Loucy (cell line): ENCODE results near the gene SRGAP1.

Experiments used
- H2AFZ ChIP-seq: fragments of 200-600 bp; sonication (generic); 2 replicates; pipeline ENCODE4 v1.6.0; 2016; ENCODE audit warnings: antibody characterized with exemption, mild to moderate bottlenecking, low read length, moderate library complexity
- H3F3A ChIP-seq: fragments of 200-600 bp; 2 replicates; pipeline ENCODE4 v1.6.0; 2016; ENCODE audit warnings: antibody characterized with exemption, low read depth, mild to moderate bottlenecking
- H3K27me3 ChIP-seq: fragments of 200-600 bp; sonication (generic); 2 replicates; pipeline ENCODE4 v1.6.1; 2014; ENCODE audit warnings: low read length, mild to moderate bottlenecking; ENCODE audit not compliant: insufficient read depth, poor library complexity, severe bottlenecking
- H3K36me3 ChIP-seq: fragments of 200-600 bp; sonication (generic); 2 replicates; pipeline ENCODE4 v1.6.1; 2016; ENCODE audit warnings: low read length; ENCODE audit not compliant: insufficient read depth
- H3K4me1 ChIP-seq: fragments of 200-600 bp; sonication (generic); 2 replicates; pipeline ENCODE4 v1.5.1; 2014; ENCODE audit warnings: low read length, mild to moderate bottlenecking; ENCODE audit not compliant: insufficient read depth, poor library complexity, severe bottlenecking
- H3K4me2 ChIP-seq: fragments of 200-600 bp; sonication (generic); 2 replicates; pipeline ENCODE4 v1.6.0; 2014; ENCODE audit warnings: antibody characterized with exemption, low read length, low read depth, mild to moderate bottlenecking; ENCODE audit not compliant: poor library complexity, severe bottlenecking
- H3K4me3 ChIP-seq: fragments of 200-600 bp; sonication (generic); 2 replicates; pipeline ENCODE4 v1.5.1; 2014; ENCODE audit warnings: low read length, mild to moderate bottlenecking, mixed read lengths; ENCODE audit not compliant: poor library complexity, severe bottlenecking
- H3K79me2 ChIP-seq: fragments of 200-600 bp; sonication (generic); 2 replicates; pipeline ENCODE4 v1.6.1; 2014; ENCODE audit warnings: low read length; ENCODE audit not compliant: insufficient read depth
- H3K9ac ChIP-seq: fragments of 200-600 bp; sonication (generic); 2 replicates; pipeline ENCODE4 v1.6.0; 2014; ENCODE audit warnings: mild to moderate bottlenecking, low read depth, low read length, moderate library complexity; ENCODE audit not compliant: poor library complexity, severe bottlenecking
- H3K9me2 ChIP-seq: fragments of 200-600 bp; sonication (generic); replicated peaks from 2 replicates; pipeline ENCODE4 v1.6.1; 2016; ENCODE audit warnings: low read depth, low read length, mixed read lengths
- H3K9me3 ChIP-seq: fragments of 200-600 bp; sonication (generic); 2 replicates; pipeline ENCODE4 v1.6.1; 2014; ENCODE audit warnings: mild to moderate bottlenecking, antibody characterized with exemption, low read length, low read depth; ENCODE audit not compliant: insufficient read depth
- H4K20me1 ChIP-seq: fragments of 200-600 bp; sonication (generic); 2 replicates; pipeline ENCODE4 v1.6.0; 2014; ENCODE audit warnings: antibody characterized with exemption, low read length, mild to moderate bottlenecking; ENCODE audit not compliant: insufficient read depth, poor library complexity, severe bottlenecking
- CTCF ChIP-seq: fragments of 200-600 bp; sonication (generic); conservative IDR thresholded peaks from 2 replicates; pipeline ENCODE4 v1.5.1; 2014; ENCODE audit warnings: mild to moderate bottlenecking, antibody characterized with exemption, low read length
- EZH2phosphoT487 ChIP-seq: fragments of 200-600 bp; IDR thresholded peaks from 2 replicates; pipeline ENCODE4 v1.6.1; 2018; ENCODE audit warnings: antibody characterized with exemption, mild to moderate bottlenecking, moderate library complexity, borderline replicate concordance

Gene SRGAP1

GRCh38 chr12:63880742-63881263 is 36.3 kb downstream of the SRGAP1 start:
- TF ChIP-seq EZH2phosphoT487 (no peak), CTCF (no peak)
- Histone ChIP-seq H4K20me1 (no peaks in the 10 kb centered on the region), H3K27me3 (no peaks in the 10 kb centered on the region), H3K79me2 (no peaks in the 10 kb centered on the region), H3F3A (no peaks in the 10 kb centered on the region), H3K9me2 (no peaks in the 10 kb centered on the region), H3K36me3 (no peaks in the 10 kb centered on the region), H3K9me3 (no peaks in the 10 kb centered on the region), H3K4me3 (no peak overlapping the region), H3K4me2 (no peak overlapping the region), H3K4me1 (no peaks in the 10 kb centered on the region), H2AFZ (no peak overlapping the region), H3K9ac (no peak overlapping the region)

DNA sequence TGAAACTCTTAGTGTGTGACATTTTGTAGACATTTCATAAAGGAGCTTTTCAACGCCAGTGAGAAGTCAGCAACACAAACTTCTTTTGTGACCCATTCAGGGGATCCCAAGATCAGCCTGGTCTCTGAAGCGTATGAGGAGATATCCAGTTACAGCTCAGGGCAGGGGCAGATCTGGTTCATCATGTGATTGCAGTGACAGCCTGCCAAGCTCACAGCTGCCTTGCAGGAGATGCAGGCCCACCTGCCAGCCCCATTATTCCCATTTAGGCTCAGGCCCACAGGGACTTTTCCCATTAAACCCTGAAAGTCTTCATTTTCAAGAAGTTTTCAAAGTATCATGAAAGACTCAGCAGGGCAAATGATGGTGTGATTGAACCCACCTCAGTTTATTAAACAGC is 38.3 kb downstream of the SRGAP1 start:
- Histone ChIP-seq H3F3A (no peaks in the 10 kb centered on the region), H3K9me2 (no peaks in the 10 kb centered on the region), H3K9me3 (no peaks in the 10 kb centered on the region), H2AFZ (no peak overlapping the region), H3K79me2 (no peaks in the 10 kb centered on the region), H3K9ac (no peak overlapping the region), H3K36me3 (no peaks in the 10 kb centered on the region), H3K4me3 (no peak overlapping the region), H3K4me2 (no peak overlapping the region), H3K27me3 (no peaks in the 10 kb centered on the region), H3K4me1 (no peaks in the 10 kb centered on the region), H4K20me1 (no peaks in the 10 kb centered on the region)
- TF ChIP-seq EZH2phosphoT487: no peak
- no peak for TF ChIP-seq CTCF

DNA sequence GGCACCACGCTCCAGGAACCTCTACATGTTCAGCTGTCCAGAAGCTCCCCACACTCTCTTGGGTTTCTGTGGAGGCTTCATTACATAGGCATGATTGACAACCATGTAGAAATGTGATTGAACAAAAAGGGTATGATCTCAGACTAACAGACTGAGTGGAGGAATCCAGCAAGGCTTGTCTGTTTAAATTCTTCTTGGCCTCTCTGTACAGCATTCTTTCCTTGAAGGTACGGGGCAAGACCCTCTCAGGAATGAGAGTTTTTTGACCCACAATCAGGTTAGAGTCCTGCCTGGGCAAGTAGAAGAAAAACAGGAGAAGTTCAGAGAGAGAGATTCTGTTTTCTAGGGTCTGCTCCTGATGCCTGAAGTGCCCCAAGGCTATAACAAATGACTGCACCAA is 40.9 kb downstream of the SRGAP1 start:
- H3K79me2 ChIP-seq: no peaks in the 10 kb centered on the region
- H3K27me3 ChIP-seq: no peaks in the 10 kb centered on the region
- no peak overlapping the region for H3K4me3 ChIP-seq
- H3K36me3 ChIP-seq: no peaks in the 10 kb centered on the region
- TF ChIP-seq EZH2phosphoT487 (no peak), CTCF (no peak)
- H2AFZ ChIP-seq: no peak overlapping the region
- H3K9me3 ChIP-seq: no peaks in the 10 kb centered on the region
- H3K4me2 ChIP-seq: no peak overlapping the region
- H3K9ac ChIP-seq: no peak overlapping the region
- H3K9me2 ChIP-seq: no peaks in the 10 kb centered on the region
- no peaks in the 10 kb centered on the region for H3K4me1 ChIP-seq
- no peaks in the 10 kb centered on the region for H3F3A ChIP-seq
- no peaks in the 10 kb centered on the region for H4K20me1 ChIP-seq
